ENCODE measurements around the gene ARSG.
A peak's percentile ranks its signal among the peaks of the same experiment; 100 is the strongest.

ARSG gene

DNA sequence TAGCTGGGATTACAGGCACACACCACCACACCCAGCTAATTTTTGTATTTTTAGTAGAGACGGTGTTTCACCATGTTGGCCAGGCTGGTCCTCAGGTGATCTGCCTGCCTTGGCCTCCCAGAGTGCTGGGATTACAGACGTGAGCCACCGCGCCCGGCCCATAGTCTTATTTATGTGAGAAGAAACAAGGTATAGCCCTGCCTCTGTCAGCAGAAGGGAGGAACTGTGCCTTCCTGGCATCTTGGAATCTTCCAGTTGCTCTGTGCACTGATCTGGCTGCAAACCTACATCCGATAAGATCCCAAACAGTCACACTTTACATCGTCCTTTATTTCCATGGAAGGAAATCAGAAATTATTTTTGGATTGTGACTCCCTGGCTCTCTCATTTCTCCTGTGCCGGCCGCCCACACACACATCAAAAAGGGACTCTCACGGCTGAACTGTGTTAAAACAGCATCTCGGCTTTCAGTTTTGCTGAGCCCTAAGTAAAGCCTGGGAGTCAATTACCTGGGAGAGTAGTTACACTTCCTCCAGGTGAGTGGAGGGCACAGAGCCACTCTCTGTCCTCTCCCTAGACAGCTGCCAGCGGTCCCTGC, 142.7 kb downstream of the ARSG start:
- CTCF ChIA-PET: interaction anchor here (0.7 kb wide), 1 partner anchor 11 kb away, joined by 6 read pairs; no protein-coding TSS in a partner anchor
- no peak for DNase-seq (ENCODE audit: extremely low spot score)
- TF ChIP-seq BHLHE40 (IDR thresholded peaks at IDR 0.05; ENCODE audit: borderline replicate concordance) (no peak), SUZ12 (IDR thresholded peaks at IDR 0.05) (no peak), CTBP1 (IDR thresholded peaks at IDR 0.05; ENCODE audit: borderline replicate concordance) (no peak), ELF4 (IDR thresholded peaks at IDR 0.05) (no peak), ARNT (IDR thresholded peaks at IDR 0.05) (no peak), TARDBP (IDR thresholded peaks at IDR 0.05) (no peak), ZNF384 (IDR thresholded peaks at IDR 0.05) (no peak), LEF1 (IDR thresholded peaks at IDR 0.05; ENCODE audit: borderline replicate concordance) (no peak), HDGF (IDR thresholded peaks at IDR 0.05; ENCODE audit: borderline replicate concordance) (no peak), L3MBTL2 (conservative IDR thresholded peaks at IDR 0.05) (no peak), FOXM1 (IDR thresholded peaks at IDR 0.05; ENCODE audit: borderline replicate concordance) (no peak), SP1 (IDR thresholded peaks at IDR 0.05) (no peak), FOXK2 (IDR thresholded peaks at IDR 0.05) (no peak), NFRKB (IDR thresholded peaks at IDR 0.05) (no peak), FOXA1 (IDR thresholded peaks at IDR 0.05) (no peak)
- TF ChIP-seq, protein P1, sequence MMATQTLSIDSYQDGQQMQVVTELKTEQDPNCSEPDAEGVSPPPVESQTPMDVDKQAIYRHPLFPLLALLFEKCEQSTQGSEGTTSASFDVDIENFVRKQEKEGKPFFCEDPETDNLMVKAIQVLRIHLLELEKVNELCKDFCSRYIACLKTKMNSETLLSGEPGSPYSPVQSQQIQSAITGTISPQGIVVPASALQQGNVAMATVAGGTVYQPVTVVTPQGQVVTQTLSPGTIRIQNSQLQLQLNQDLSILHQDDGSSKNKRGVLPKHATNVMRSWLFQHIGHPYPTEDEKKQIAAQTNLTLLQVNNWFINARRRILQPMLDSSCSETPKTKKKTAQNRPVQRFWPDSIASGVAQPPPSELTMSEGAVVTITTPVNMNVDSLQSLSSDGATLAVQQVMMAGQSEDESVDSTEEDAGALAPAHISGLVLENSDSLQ (IDR thresholded peaks at IDR 0.05): no peak
- POLR2A ChIA-PET: no interaction called here

DNA sequence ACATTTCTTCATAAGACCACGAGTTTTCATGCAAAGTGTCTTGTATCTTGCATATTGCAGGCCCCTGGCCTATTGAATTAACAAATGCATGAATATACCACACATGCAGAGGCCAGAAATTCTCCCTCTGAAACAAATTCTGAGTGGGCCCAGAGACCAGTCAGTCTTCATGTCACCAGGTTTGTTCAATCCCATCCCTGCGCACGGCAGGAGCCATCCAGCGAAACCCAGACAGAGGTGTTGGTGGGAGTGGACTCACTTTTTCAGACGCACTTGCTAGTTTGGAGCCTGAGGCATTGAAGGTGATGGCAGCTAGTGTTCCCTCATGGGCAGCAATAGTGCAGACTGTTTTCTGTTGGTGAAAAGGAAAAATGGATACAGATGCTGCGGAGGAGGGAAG, 144.1 kb downstream of the ARSG start:
- ChIA-PET POLR2A (no interaction called here), CTCF (interaction anchor here (1.1 to 2.0 kb wide), 2 partner anchors 10 to 15 kb away, joined by 4 to 6 read pairs; no protein-coding TSS in a partner anchor)
- no peak for DNase-seq (ENCODE audit: extremely low spot score)
- TF ChIP-seq NFRKB (IDR thresholded peaks at IDR 0.05) (no peak), SUZ12 (IDR thresholded peaks at IDR 0.05) (no peak), HDGF (IDR thresholded peaks at IDR 0.05; ENCODE audit: borderline replicate concordance) (no peak), ZNF384 (IDR thresholded peaks at IDR 0.05) (no peak), FOXA1 (IDR thresholded peaks at IDR 0.05) (no peak), L3MBTL2 (conservative IDR thresholded peaks at IDR 0.05) (no peak), LEF1 (IDR thresholded peaks at IDR 0.05; ENCODE audit: borderline replicate concordance) (no peak), BHLHE40 (IDR thresholded peaks at IDR 0.05; ENCODE audit: borderline replicate concordance) (no peak), ELF4 (IDR thresholded peaks at IDR 0.05) (no peak), CTBP1 (IDR thresholded peaks at IDR 0.05; ENCODE audit: borderline replicate concordance) (no peak), FOXK2 (IDR thresholded peaks at IDR 0.05) (no peak), FOXM1 (IDR thresholded peaks at IDR 0.05; ENCODE audit: borderline replicate concordance) (no peak), ARNT (IDR thresholded peaks at IDR 0.05) (no peak), TARDBP (IDR thresholded peaks at IDR 0.05) (no peak)
- TF ChIP-seq, protein P1 (IDR thresholded peaks at IDR 0.05): no peak

DNA sequence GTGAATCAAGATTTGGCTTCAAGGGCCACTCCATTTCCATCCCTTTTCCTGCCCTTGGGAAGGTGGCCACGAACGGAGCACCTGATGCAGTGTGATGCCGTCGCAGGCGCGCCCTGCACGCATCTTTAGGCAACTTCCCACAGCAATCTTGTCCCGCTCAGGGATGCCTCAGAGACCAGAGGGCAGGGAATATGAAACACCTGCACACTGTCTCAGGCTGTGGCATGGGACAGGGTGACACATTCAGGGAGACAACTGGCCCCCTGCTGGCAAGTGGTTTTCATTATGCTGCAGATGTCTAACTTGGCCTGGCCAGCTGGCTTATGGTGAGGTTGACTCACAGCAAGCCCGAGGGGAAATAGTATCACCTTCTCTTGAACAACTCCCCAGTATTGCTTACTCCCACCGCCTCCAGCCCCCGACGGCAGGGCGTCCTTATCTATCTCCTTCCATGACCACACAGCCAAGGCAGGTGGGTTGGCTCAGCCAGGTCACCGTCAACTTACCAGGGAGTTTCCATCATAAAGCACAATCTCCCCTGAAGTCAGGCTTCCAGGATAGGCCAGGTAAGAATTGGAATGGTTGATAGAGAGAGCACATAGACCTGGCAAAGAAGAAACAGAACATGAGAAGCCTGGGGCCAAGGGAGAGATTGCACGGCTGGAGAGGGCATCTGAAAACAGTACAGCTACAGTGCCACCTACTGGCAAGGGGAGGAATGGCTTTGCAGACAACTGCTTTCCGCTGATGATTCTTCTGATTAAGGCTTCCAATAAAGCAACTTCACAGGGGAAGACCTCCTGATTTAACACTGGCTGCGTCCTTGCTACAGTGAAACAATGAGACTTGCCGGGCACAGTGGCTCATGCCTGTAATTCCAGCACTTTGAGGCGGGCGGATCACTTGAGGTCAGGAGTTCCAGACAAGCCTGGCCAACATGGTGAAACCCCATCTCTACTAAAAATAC, 144.9 kb downstream of the ARSG start:
- ChIA-PET POLR2A (no interaction called here), CTCF (interaction anchor here (0.6 to 2.0 kb wide), 9 partner anchors 9 to 316 kb away, joined by 3 to 6 read pairs (median 3); no protein-coding TSS in a partner anchor)
- peak; percentile 82 for DNase-seq (ENCODE audit: extremely low spot score)
- no peak for TF ChIP-seq LEF1 (IDR thresholded peaks at IDR 0.05; ENCODE audit: borderline replicate concordance)
- TF ChIP-seq, protein P1 (IDR thresholded peaks at IDR 0.05): peak; percentile 38; the same call in 1 of the 2 replicates

DNA sequence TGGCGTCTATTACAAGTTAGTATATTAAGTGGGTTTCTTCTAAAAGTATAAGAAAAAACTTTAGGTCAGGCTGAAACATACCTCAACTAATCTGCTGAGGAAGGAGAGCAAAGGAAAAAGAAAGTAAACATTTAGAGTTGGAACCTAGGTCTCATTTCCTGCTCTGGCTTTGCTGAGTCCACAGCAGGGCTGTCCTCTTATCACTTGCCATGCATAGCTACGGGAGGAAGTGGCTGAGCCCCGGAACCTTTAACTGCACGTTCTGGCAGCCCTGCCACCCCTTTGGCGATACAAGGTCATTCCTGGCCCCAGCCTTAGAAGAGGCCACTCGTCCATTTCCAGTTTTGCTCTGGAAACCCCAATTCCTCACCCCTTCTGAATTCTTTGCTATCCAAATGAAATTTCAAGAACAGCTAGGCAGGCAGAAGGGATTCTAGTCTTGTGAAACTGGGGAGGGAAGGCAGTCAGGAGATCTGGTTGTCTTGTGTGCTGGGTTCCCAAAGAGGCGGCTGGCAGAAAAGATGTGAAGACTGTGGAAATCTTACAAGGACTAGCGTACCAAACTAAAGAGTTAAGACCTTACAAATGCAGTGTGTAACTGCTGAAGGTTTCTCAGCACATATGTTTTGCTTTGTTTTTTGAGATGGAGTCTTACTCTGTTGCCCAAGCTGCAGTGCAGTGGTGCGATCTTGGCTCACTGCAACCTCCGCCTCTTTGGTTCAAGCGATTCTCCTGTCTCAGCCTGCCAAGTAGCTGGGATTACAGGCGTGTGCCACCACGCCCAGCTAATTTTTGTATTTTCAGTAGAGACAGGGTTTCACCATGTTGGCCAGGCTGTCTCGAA, 146.9 kb downstream of the ARSG start:
- CTCF ChIA-PET: interaction anchor here (0.7 to 1.2 kb wide), 2 partner anchors 9 to 14 kb away, joined by 3 to 5 read pairs; no protein-coding TSS in a partner anchor
- DNase-seq (ENCODE audit: extremely low spot score): no peak
- no peak for TF ChIP-seq BHLHE40 (IDR thresholded peaks at IDR 0.05; ENCODE audit: borderline replicate concordance)
- no peak for TF ChIP-seq SUZ12 (IDR thresholded peaks at IDR 0.05)
- no peak for TF ChIP-seq NFRKB (IDR thresholded peaks at IDR 0.05)
- no peak for TF ChIP-seq ARNT (IDR thresholded peaks at IDR 0.05)
- POLR2A ChIA-PET: no interaction called here

DNA sequence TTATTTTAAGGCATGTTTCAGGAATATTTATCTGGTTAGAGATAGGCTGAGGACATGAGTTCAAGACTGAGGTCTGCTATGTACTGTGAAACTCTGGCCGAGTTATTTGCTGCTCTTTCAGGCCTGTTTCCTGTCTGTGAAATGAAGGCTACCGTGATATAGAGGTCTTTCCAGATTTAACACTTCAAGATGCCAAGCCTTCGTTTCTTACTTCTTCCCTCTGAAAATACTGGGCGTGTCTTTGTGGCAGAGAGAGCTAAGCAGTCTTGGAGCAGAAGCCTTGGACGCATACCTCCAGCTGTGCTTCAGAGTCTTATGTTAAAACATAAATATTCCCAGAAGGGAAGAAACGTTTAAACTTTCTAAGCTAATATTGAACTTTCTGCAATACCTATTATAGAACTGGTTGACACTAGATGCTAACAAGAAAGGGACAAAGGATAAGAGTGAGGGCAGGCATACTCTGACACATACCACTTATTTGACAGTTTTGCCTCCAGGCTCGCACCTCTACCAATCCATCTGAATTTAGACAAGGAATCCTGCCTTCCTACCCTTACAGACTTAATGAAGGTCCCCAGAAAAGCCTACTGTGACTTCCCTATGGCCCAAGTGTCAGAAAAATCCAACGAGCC, 148.5 kb downstream of the ARSG start:
- CTCF ChIA-PET: no interaction called here
- POLR2A ChIA-PET: interaction anchor here (0.9 to 1.9 kb wide), 2 partner anchors 17 to 73 kb away, joined by 3 to 10 read pairs; partner anchors contain the start of genes PRKAR1A and WIPI1
- DNase-seq (ENCODE audit: extremely low spot score): no peak
- TF ChIP-seq FOXK2 (IDR thresholded peaks at IDR 0.05): no peak
- no peak for TF ChIP-seq L3MBTL2 (conservative IDR thresholded peaks at IDR 0.05)
- TF ChIP-seq SP1 (IDR thresholded peaks at IDR 0.05): no peak
- no peak for TF ChIP-seq ZNF384 (IDR thresholded peaks at IDR 0.05)
- TF ChIP-seq FOXM1 (IDR thresholded peaks at IDR 0.05; ENCODE audit: borderline replicate concordance): no peak
- TF ChIP-seq LEF1 (IDR thresholded peaks at IDR 0.05; ENCODE audit: borderline replicate concordance): no peak
- TF ChIP-seq BHLHE40 (IDR thresholded peaks at IDR 0.05; ENCODE audit: borderline replicate concordance): no peak
- TF ChIP-seq NFRKB (IDR thresholded peaks at IDR 0.05): no peak
- no peak for TF ChIP-seq ELF4 (IDR thresholded peaks at IDR 0.05)
- no peak for TF ChIP-seq CTBP1 (IDR thresholded peaks at IDR 0.05; ENCODE audit: borderline replicate concordance)
- TF ChIP-seq TARDBP (IDR thresholded peaks at IDR 0.05): no peak
- TF ChIP-seq SUZ12 (IDR thresholded peaks at IDR 0.05): no peak
- TF ChIP-seq HDGF (IDR thresholded peaks at IDR 0.05; ENCODE audit: borderline replicate concordance): no peak
- TF ChIP-seq FOXA1 (IDR thresholded peaks at IDR 0.05): no peak
- TF ChIP-seq, protein P1 (IDR thresholded peaks at IDR 0.05): no peak
- TF ChIP-seq ARNT (IDR thresholded peaks at IDR 0.05): no peak
